ENCODE measurements around the gene ARHGAP40. TPM values are rescaled to one million over a fixed set of nuclear protein-coding genes. Genes with fewer than 3 reads are reported as not detected.

Gene ARHGAP40
- total and polyA plus RNA-seq, 2 of the 8 experiments (the other 6 are each of a cell fraction or from before 2014, with no cell fraction given): 0.74 to 1.4 TPM

DNA sequence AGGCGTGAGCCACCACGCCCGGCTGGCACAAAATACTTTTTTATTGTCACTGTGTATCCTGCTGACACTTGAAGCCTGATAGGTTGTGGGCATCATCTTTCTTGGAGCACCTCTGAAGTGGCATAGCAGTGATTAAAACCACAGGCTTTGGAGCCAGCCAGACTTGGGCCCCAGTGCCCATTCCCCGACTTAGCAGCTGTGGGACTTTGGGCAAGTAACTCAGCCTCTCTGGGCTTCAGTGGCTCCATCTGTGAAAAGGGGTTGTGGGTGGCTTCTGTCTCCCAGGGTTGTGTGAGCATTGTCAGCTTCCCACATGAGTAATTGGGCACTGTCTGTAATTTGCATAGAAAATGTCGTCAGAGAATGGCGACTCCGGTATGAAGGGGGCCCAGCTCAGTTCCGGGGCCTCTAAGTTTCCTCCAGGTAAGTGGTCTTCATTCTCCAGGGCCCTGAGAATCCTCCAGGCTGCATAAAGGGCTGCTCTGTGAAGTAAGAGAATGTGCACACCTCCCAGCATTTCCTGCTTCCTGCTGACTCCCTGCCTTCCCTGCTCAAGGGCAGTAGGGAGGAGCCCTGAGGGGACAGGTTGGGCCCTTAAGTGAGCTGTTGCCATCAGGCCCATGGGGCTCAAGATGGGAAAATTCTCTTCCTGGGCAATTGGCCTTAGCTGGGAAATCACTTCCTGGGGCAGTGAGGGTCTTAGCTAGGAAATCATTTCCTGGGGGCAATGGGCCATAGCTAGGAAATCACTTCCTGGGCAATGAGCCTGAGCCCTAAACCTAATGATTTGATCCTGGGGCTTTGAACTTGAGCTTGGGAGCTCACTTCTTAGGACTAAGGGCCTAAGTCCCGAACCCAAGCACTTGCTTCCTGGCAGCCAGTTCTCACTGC lies 27.2 kb downstream of the ARHGAP40 start:
- ChIA-PET POLR2A (ENCODE audit: partially characterized antibody) (interaction anchor here (0.8 kb wide), 1 partner anchor 203 kb away, joined by 3 read pairs; no protein-coding TSS in a partner anchor), CTCF (ENCODE audit: partially characterized antibody) (interaction anchor here (0.5 to 1.9 kb wide), 9 partner anchors 8 to 123 kb away, joined by 3 to 7 read pairs (median 4); no protein-coding TSS in a partner anchor)
- DNase-seq (ENCODE audit: low read depth in 1 of 2, low spot score in 2 of 2) (no peak), FAIRE-seq (no peak)
- H2AFZ ChIP-seq (ENCODE audit: low read length): 0 out of 2 replicates have a peak overlapping the region, but pooled peaks have one; percentile 17
- whole genome bisulfite sequencing, 2 experiments (ENCODE audit: extremely low coverage in 1 of 2, insufficient coverage in 1 of 2, insufficient read length in 1 of 2, insufficient replicate concordance in 2 of 2, low coverage in 1 of 2, low lambda C conversion rate in 2 of 2, missing lambda C conversion rate in 1 of 2): 83% methylated on average over 8 of the region's 9 CpGs; no CpG with 5 or more reads in 1 of the 2 experiments
- H3K23me2 ChIP-seq (ENCODE audit: low read depth, low read length): peaks cover 6% of the 10 kb centered on the region; the same call in 1 of the 2 replicates
- H3K56ac ChIP-seq (replicated peaks; ENCODE audit: insufficient read length, low read depth, low read length): no peak overlapping the region
- no peak overlapping the region for H4K5ac ChIP-seq (ENCODE audit: insufficient read length, low read depth, low read length)
- H3K79me1 ChIP-seq (ENCODE audit: low read depth, low read length): no peaks in the 10 kb centered on the region
- no peaks in the 10 kb centered on the region for H4K20me1 ChIP-seq (replicated peaks in 1 of 2; ENCODE audit: control insufficient read depth in 1 of 2, insufficient read depth in 2 of 2, low read length in 2 of 2)
- no peaks in the 10 kb centered on the region for H3K36me3 ChIP-seq (ENCODE audit: control insufficient read depth in 2 of 4, insufficient read depth in 4 of 4, low read length in 3 of 4)
- H3K9ac ChIP-seq (replicated peaks in 1 of 4; ENCODE audit: extremely low read depth in 1 of 4, low read depth in 3 of 4, low read length in 3 of 4): no peak overlapping the region
- no peak overlapping the region for H3K4me2 ChIP-seq (ENCODE audit: insufficient read depth in 1 of 2, low read depth in 2 of 2, low read length in 2 of 2)
- peaks cover 0 to 1% (median 0%) of the 10 kb centered on the region in 4 experiments; a peak in 1 of 7 replicates for H3K27me3 ChIP-seq (replicated peaks in 1 of 4; ENCODE audit: control insufficient read depth in 3 of 4, extremely low read depth in 1 of 4, insufficient read depth in 3 of 4, low read length in 3 of 4)
- H3K4me3 ChIP-seq (ENCODE audit: extremely low read depth in 1 of 4, insufficient read depth in 2 of 4, low read depth in 3 of 4, low read length in 4 of 4): no peak overlapping the region
- no peak overlapping the region for H3K14ac ChIP-seq (ENCODE audit: insufficient read length)
- peak overlapping the region; percentile 25; the same call in 1 of the 2 replicates for H3K18ac ChIP-seq (ENCODE audit: extremely low read depth, low read length)
- no peak overlapping the region for H2AK5ac ChIP-seq (ENCODE audit: low read depth, low read length)
- no peak overlapping the region for H2BK5ac ChIP-seq (ENCODE audit: low read depth, low read length)
- no peak overlapping the region for H2BK12ac ChIP-seq (ENCODE audit: low read depth, low read length)
- H2BK15ac ChIP-seq (ENCODE audit: low read length): no peak overlapping the region; the same call in 1 of the 2 replicates
- no peaks in the 10 kb centered on the region for H3K9me3 ChIP-seq (ENCODE audit: insufficient read depth in 2 of 2, low read depth in 1 of 2, low read length in 1 of 2)
- no peak overlapping the region for H3K27ac ChIP-seq (ENCODE audit: low read depth, low read length)
- H3K79me2 ChIP-seq (ENCODE audit: control insufficient read depth in 1 of 2, insufficient read depth in 2 of 2, low read length in 2 of 2): no peaks in the 10 kb centered on the region
- H3K23ac ChIP-seq (ENCODE audit: insufficient read length): no peak overlapping the region
- H4K8ac ChIP-seq (ENCODE audit: extremely low read depth, insufficient read depth, low read length): no peak overlapping the region
- no peak overlapping the region for H3K4ac ChIP-seq (replicated peaks; ENCODE audit: insufficient read length, low read depth, low read length)
- no peak overlapping the region for H2BK20ac ChIP-seq (ENCODE audit: low read length)
- H2BK120ac ChIP-seq (replicated peaks; ENCODE audit: low read depth, low read length): no peak overlapping the region
- peak overlapping the region; percentile 47 for H4K91ac ChIP-seq (replicated peaks; ENCODE audit: insufficient read length, low read length)
- H3K4me1 ChIP-seq (replicated peaks in 1 of 4; ENCODE audit: control insufficient read depth in 3 of 4, insufficient read depth in 4 of 4, low read length in 3 of 4): peaks cover 0 to 6% (median 2%) of the 10 kb centered on the region in 4 experiments; a peak in 3 of 7 replicates
- TF ChIP-seq GTF2F1 (IDR thresholded peaks at IDR 0.05; ENCODE audit: borderline replicate concordance, low read depth, low read length) (no peak), SP4 (IDR thresholded peaks at IDR 0.05; ENCODE audit: low read length) (no peak), JUN (IDR thresholded peaks at IDR 0.05; ENCODE audit: low read depth, low read length) (no peak), MAFK (IDR thresholded peaks at IDR 0.05; ENCODE audit: low read depth, low read length) (no peak), ZNF274 (IDR thresholded peaks at IDR 0.05; ENCODE audit: borderline replicate concordance, extremely low read depth, low read length) (no peak), TAF7 (optimal IDR thresholded peaks at IDR 0.05; ENCODE audit: borderline replicate concordance, low read depth, low read length) (no peak), CEBPB (IDR thresholded peaks at IDR 0.05; ENCODE audit: low read depth, low read length) (no peak), RNF2 (IDR thresholded peaks at IDR 0.05; ENCODE audit: borderline replicate concordance, low read depth, low read length, missing control alignments, poor library complexity, severe bottlenecking) (no peak), YY1 (IDR thresholded peaks at IDR 0.05; ENCODE audit: low read depth, low read length) (no peak), SAP30 (IDR thresholded peaks at IDR 0.05; ENCODE audit: insufficient read depth, insufficient replicate concordance, low read length) (no peak), RAD21 (IDR thresholded peaks at IDR 0.05 in 1 of 2, conservative IDR thresholded peaks at IDR 0.05 in 1 of 2; ENCODE audit: low read depth in 2 of 2, low read length in 2 of 2) (no peak)

All from H1 (cell line).